ENCODE measurements around the gene KCNG4.

Gene KCNG4

DNA sequence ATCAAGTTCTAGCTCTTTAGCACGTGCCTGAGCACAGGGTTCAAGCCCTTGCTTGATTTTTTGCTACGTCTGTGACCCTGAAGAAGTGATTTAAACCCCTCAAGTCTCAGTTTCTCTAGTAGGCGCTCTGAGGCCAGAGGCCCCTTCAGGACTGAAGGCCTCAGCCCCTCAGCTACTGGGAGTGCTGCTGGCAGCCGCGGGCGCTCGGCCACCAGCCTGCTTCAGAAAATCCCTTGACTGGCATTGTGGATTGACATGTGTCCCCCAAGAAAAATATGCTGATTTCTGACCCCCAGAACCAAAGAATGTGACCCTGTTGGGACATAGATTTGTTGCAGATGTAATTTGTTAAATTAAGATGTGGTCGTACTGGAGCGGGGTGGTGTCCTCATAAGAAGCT, 34.7 kb upstream of the KCNG4 start:
- ChIA-PET POLR2A (no interaction called here), CTCF (interaction anchor here (1.2 to 1.3 kb wide), 2 partner anchors 12 to 232 kb away, joined by 3 to 4 read pairs; no protein-coding TSS in a partner anchor)
- TF ChIP-seq, protein P1, sequence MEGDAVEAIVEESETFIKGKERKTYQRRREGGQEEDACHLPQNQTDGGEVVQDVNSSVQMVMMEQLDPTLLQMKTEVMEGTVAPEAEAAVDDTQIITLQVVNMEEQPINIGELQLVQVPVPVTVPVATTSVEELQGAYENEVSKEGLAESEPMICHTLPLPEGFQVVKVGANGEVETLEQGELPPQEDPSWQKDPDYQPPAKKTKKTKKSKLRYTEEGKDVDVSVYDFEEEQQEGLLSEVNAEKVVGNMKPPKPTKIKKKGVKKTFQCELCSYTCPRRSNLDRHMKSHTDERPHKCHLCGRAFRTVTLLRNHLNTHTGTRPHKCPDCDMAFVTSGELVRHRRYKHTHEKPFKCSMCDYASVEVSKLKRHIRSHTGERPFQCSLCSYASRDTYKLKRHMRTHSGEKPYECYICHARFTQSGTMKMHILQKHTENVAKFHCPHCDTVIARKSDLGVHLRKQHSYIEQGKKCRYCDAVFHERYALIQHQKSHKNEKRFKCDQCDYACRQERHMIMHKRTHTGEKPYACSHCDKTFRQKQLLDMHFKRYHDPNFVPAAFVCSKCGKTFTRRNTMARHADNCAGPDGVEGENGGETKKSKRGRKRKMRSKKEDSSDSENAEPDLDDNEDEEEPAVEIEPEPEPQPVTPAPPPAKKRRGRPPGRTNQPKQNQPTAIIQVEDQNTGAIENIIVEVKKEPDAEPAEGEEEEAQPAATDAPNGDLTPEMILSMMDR (IDR thresholded peaks at IDR 0.05; ENCODE audit: control extremely low read depth, extremely low read depth, low read depth, missing control alignments) = no peak
- no peak for DNase-seq (ENCODE audit: extremely low spot score)

DNA sequence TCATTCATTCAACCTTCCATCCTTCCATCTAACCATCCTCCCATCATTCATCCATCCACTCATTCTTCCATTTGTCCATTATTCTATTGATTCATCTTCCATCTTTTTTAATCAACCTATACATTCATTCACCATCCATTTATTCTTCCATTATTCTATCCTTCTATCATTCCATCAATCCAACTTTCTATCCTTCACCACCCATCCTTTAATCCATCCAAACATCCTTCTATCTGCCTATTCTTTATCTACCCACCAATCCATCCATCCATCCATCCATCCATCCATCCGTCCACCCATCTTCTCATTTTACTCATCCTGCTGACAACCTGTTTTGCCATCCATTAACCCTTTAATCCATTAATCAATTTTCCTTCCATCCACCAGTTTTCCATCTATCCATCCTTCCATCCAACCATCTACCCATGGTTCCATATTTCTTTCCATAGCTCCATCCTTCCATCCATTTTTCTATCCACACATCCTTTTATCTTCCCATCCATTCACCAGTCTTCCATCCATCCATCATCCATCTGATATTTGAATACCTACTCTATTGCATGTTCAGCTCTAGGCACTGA, 33.0 kb upstream of the KCNG4 start:
- TF ChIP-seq, protein P1 (IDR thresholded peaks at IDR 0.05; ENCODE audit: control extremely low read depth, extremely low read depth, low read depth, missing control alignments) = no peak
- ChIA-PET POLR2A (no interaction called here), CTCF (interaction anchor here (1.0 kb wide), 1 partner anchor 9 kb away, joined by 4 read pairs; no protein-coding TSS in a partner anchor)
- no peak for DNase-seq (ENCODE audit: extremely low spot score)

DNA sequence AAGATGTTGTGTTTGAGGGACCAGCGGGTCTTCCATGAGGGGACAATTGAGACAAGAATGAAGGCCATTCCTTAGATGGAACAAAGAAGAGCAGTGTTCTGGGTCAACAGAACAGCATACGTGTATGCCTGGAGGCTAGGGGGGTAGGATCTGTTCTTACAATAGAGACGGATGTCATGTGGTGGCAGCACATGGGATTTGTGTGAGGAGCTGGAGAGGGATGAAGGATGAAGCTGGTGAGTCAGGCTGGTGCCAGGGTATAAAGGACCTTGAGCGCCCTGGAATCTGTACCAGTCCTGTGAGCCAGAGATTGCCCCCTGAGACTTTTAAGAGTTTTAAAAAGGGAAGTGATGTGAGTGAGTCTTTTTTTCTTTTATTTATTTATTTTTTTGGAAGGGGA, 32.1 kb upstream of the KCNG4 start:
- TF ChIP-seq, protein P1 (IDR thresholded peaks at IDR 0.05; ENCODE audit: control extremely low read depth, extremely low read depth, low read depth, missing control alignments) = no peak
- DNase-seq (ENCODE audit: extremely low spot score) = no peak
- ChIA-PET POLR2A (no interaction called here), CTCF (no interaction called here)

DNA sequence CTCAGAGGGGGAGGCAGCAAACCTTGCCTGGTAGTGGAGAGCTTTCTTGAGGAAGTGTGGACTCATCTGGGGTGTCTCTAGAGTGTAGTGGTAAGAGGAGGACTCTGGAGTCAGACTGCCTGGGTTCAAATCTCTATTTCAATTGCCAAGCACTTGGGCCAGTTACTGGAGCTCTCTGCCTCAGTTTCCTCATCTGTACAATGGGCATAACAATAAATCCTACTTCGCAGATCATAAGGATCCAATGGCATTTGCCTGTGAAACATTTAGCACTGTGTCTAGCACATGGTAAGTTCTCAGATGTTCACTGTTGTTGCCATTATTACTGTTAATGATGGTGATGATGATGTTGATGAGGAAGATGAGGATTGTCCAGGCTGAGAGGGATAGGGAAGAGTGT, 31.2 kb upstream of the KCNG4 start:
- TF ChIP-seq, protein P1 (IDR thresholded peaks at IDR 0.05; ENCODE audit: control extremely low read depth, extremely low read depth, low read depth, missing control alignments) = no peak
- CTCF ChIA-PET = interaction anchor here (1.5 kb wide), 1 partner anchor 9 kb away, joined by 3 read pairs; no protein-coding TSS in a partner anchor
- no peak for DNase-seq (ENCODE audit: extremely low spot score)
- POLR2A ChIA-PET = no interaction called here

DNA sequence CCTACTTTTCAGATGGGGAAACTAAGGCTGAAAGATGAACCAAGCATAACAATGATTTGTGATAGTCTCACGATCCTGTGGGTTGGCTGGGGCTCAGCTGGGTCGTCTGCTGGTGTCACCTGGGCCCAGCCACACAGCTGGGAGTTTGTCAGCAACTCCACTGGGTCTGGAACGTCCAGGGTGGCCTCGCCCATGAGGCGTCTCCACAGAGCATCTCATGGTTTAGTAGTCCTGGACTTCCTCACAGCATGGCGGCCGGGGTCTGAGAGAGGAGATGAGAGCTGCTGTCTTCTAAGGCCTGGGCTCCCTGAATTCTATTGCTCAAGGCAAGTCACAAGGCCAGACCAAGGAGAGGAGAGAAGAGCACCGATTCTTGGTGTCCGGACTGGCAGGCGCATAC, 30.7 kb upstream of the KCNG4 start:
- ChIA-PET POLR2A (no interaction called here), CTCF (interaction anchor here (1.5 kb wide), 1 partner anchor 10 kb away, joined by 3 read pairs; no protein-coding TSS in a partner anchor)
- TF ChIP-seq, protein P1 (IDR thresholded peaks at IDR 0.05; ENCODE audit: control extremely low read depth, extremely low read depth, low read depth, missing control alignments) = no peak
- no peak for DNase-seq (ENCODE audit: extremely low spot score)

DNA sequence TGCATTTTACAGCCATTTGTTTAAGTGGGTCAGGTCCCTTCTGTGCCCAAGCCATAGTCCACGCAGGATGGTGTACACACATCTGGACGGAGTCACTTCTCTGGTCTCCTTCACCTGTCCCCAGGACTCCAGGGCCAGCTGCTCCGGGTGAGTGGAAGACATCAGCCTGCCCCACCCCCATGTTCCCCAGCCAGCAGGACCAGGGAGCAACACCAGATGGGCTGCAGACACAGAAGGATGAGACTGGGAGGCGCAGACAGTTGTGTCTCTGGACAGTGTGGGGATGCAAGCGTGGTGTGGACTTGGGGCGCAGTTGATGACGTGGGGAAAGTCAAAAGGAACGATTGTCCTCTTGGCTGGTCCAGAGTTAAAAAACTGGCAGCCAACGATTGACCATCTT, 30.3 kb upstream of the KCNG4 start:
- ChIA-PET POLR2A (no interaction called here), CTCF (interaction anchor here (1.5 kb wide), 1 partner anchor 10 kb away, joined by 3 read pairs; no protein-coding TSS in a partner anchor)
- DNase-seq (ENCODE audit: extremely low spot score) = no peak
- TF ChIP-seq, protein P1 (IDR thresholded peaks at IDR 0.05; ENCODE audit: control extremely low read depth, extremely low read depth, low read depth, missing control alignments) = no peak
